ENCODE results near the gene PPM1L. TPM values are rescaled to one million over a fixed set of nuclear protein-coding genes. Genes with fewer than 3 reads are reported as not detected.
"Not testable (repeated sequence)": the region's sequence is repeated elsewhere in the genome, so short reads cannot be mapped to it uniquely, and the experiment has no call there.

The PPM1L gene
- polyA plus RNA-seq (ENCODE audit: insufficient read length in 4 of 4): 1 to 10 TPM; 7.3 to 9.4 (median 8.4) TPM

DNA sequence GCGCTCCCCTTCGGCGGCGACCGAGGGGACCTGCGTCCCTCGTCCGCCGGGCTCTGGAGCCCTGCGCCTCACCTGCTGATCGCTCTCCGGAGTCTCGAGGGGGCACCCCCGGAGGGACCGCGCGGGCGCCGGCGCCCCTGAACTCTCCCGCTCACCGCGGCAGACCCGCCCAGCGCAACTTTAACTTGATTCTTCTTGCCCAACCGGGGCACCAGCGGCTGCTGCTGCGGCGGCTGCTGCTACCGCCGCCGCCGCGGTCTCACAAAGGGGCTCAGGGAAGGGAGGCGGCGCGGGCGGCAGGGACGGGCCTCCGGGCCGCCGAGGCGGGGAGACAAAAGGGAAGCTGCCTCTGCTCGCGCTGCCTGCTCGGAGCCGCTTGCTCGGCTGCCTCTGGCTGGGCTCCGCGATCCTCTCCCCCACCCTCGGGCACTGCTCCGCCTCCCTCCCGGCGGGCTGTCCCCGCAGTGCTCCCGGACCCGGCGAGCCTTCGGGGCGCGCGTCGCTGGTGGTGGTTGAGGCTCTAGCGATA, at the start of gene PPM1L:
Gene PPM1L, plus strand, starts transcription at position 456 of the 529 bp plus-strand sequence.
- peak in 1 of 4 donors; percentile 35 for DNase-seq (ENCODE audit: low read depth in 4 of 4, low spot score in 3 of 4)

DNA sequence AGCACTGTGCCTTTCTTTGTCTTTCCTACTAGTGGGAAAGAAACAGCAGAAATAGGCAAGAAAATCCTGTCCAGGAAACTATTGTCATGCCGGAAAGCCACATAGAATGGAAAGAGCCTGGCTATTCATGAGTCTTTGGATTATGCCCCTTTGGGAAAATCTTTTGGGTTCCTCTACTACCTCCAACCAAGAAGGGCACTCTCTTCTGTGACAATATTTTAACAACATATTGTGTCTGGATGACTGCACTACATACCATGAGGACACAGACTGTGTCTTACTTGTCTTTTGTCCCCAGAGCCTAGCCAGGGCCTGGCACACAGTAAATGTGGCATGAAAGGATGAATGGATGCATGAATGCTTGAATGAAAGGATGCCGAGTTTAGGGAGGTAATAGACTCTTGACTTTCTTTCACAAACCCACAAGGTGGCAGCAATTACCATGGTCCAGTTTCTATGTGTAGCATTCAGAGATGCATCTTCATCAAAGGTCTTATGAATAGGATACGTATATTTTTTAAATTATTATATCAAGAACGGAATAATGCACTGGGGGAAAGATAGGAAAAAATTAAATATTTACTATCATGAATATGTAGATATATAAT, 48.7 kb upstream of the PPM1L start:
- peak in 3 of 4 donors; percentile 8 to 27 (median 22) for DNase-seq (ENCODE audit: low read depth in 4 of 4, low spot score in 3 of 4)

DNA sequence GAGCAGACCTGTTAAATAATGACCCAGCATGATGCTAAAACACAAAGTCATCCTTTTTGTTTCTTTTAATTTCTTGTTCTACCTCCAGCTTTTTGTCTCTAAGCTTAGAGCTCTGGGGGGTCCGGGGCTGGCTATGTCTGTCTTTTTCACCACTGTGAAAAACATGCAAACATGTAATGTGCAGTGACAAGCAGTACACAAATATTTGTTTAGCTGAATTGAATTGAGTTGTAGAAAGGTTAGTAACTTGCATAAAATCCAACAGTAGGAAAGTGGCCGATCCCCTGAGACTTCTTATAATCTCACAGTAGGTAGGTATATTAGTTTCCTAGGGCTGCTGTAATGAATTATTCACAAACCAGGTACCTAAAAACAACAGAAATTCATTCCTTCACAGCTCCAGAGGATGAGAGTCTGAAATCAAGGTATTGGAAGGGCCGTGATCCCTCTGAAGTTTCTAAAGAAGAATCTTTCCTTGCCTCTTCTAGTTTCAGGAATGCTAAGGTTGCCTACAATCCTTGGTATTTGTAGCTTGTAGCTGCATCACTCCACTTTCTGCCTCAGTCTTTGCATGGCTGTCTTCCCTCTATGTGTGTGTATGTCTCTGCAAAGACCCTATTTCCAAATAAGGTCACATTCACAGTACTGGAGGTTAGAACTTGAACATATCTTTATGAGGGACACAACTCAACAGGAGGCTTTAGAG, 46.4 kb upstream of the PPM1L start:
- no peak for DNase-seq (ENCODE audit: low read depth in 4 of 4, low spot score in 3 of 4)

DNA sequence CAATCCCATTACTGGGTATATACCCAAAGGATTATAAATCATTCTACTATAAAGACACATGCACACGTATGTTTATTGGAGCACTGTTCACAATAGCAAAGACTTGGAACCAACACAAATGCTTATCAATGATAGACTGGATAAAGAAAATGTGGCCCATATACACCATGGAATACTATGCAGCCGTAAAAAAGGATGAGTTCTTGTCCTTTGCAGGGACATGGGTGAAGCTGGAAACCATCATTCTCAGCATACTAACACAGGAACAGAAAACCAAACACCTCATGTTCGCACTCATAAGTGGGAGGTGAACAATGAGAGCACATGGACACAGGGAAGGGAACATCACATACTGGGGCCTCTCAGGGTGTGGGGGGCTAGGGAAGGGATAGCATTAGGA, 42.9 kb upstream of the PPM1L start:
- not testable (repeated sequence) for DNase-seq (ENCODE audit: low read depth in 4 of 4, low spot score in 3 of 4)

DNA sequence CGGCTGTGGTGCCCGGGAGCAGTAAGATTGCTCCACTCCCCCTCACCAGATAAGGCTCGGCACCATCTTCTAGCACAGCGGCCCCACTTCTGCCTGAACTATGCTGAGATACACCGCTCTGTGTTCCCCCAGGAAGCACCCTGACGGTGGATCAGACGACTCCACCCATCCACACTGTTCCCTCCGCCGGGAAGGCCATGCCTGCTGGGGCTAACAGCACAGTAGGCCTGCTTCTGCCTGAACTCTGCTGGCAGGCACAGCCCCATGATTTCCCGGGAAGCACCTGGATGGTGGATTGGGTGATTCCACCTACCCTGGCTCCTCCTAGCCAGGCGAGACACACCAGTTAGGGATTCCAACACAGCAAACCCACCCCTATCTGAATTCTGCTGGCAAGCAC, 36.3 kb upstream of the PPM1L start:
- DNase-seq (ENCODE audit: low read depth in 4 of 4, low spot score in 3 of 4): no peak

DNA sequence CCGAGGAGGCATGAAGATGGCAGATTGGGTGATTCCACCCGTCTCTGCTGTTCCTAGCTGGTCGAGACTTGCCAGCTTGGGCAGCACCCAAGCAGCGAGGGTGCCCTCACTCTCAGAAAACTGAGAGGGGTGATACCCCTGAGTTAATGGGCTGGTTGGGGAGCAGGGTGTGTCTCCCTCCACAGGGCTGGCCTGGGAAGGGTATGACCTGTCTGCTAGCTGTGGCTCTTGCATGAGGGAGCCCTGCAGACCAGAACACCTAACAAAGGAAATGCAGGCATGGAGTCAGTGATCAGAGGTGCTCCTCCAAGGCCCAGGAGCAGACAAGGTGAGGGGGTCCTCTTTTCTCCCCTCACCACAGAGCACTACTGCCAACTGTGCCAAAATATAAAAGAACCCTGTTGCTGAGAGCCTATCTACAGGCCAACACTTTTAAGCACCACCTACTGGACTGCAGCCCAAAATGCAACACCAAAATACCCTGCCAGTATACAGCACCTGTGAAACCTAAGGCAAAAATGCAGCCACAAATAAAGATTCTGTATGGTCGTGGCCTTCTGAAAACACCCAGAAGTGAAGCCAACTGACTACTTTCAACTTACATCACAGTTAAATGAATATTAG, 35.8 kb upstream of the PPM1L start:
- DNase-seq (ENCODE audit: low read depth in 4 of 4, low spot score in 3 of 4): no peak

DNA sequence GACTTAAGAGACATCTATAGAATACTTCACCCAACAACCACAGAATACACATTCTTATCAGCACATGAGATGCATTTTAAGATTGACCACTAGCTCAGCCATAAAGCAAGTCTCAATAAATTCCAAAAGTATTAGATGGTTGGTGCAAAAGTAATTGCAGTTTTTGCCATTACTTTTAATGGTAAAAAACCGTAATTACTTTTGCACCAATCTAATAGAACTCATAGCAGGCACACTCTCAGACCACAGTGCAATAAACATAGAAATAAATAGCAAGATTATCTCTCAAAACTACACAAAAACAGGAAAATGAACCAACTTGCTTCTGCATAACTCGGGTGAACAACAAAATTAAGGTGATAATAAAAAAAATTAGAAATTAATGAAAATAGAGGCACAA, 33.7 kb upstream of the PPM1L start:
- DNase-seq (ENCODE audit: low read depth in 4 of 4, low spot score in 3 of 4): no peak

DNA sequence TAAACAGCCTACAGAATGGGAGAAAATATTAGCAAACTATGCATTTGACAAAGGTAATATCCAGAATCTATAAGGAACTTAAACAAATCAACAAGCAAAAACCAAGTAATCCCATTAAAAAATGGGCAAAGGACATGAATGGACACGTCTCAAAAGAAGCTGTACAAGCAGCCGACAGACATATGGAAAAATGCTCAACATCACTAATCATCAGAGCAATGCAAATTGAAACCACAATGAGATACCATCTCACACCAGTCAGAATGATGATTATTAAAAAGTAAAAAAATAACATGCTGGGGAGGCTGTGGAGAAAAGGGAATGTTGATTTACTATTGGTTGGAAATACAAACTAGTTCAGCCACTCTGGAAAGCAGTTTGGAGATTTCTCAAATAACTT, 30.7 kb upstream of the PPM1L start:
- DNase-seq (ENCODE audit: low read depth in 4 of 4, low spot score in 3 of 4): no peak

DNA sequence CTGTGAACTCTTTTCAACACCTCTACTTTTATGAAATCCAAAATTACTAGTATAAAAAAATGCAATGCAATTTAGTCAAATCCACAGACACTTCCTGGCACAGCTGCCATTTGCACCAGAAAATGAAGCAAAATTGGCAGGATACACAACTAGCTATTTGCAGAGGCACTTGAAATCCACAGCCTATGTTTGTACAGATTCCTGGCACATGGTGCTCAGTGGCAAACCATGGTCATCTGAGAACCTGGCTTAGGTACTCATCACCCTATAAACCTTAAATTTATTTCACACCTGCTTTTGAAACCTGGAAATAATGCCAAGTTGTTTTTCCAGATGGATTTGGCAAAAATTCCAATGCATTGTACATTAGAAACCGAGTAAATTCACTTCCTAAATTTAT, 20.2 kb upstream of the PPM1L start:
- no peak for DNase-seq (ENCODE audit: low read depth in 4 of 4, low spot score in 3 of 4)

DNA sequence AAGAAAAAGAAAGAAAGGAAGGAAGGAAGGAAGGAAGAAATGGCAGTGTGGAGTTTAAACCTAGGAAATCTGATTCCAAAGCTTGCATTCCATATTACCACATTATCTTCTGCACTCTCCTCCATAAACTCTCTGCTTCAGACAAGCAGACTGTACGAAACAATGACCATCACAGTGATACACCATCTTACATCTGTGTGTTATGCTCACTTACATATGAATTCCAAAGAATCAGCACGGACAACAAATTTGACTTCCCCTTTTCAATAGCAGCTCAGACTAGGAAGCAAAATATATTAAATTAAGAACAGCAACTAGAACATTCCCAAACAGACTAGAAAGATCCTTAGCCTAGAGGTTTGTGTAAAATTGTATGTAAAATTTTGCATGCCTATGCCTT, 18.0 kb upstream of the PPM1L start:
- DNase-seq (ENCODE audit: low read depth in 4 of 4, low spot score in 3 of 4): no peak

DNA sequence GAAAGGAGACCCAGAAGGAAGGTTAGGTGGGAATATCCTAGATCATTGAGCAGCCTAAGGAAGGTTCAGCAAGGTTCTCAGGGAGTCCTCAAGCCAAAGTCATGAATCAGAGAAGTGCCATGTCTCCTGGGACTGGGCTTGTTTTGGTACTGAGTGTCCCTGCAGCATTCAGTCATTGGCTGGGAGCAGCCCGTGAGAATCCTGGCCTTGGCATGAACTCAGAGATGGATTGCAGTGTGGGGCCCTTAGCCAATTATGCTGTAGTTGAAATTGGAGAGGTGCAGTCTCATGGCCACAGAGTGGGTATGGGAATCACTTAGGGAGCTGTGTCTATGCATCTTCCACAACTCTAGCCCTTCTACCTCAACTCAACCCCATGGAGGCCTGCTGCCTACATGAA, 17.0 kb upstream of the PPM1L start:
- no peak for DNase-seq (ENCODE audit: low read depth in 4 of 4, low spot score in 3 of 4)

DNA sequence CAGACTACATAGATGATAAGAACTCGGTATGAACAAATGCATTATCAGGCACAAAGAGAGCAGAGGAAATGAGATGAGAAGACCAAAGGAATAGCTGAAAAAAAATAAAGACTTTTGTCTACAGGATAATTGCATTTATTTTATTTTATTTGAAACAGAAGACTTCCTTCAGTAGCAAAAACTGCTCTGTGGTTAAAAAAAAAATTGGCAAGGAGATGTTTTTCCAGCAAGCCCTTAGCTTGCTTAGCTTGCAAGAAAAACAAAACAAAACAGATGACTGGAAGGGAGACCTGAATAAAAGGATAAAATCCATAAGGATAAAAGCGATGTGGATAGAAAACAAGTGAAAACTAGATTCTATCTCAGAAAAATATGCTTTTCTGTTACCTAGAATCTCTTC, 9.1 kb upstream of the PPM1L start:
- DNase-seq (ENCODE audit: low read depth in 4 of 4, low spot score in 3 of 4): no peak

DNA sequence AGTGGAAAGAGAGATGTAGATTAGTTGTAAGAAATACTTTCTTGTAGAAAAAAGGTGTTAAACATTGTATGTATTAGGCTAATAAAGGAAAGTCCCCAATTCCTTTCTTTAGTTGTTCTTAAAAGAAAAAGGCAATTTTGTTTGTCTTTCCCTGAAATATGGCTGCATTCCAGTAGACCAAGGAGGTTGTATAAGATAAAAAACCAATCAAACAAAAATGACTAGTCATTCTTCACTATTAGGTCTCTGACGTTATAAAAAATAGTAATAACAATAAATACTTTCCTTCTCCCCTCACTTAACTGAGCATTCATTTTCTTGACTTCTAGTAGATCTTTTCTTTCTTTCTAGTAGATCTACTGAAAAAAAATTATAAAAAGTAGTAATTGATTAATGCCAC, 8.6 kb upstream of the PPM1L start:
- no peak for DNase-seq (ENCODE audit: low read depth in 4 of 4, low spot score in 3 of 4)

DNA sequence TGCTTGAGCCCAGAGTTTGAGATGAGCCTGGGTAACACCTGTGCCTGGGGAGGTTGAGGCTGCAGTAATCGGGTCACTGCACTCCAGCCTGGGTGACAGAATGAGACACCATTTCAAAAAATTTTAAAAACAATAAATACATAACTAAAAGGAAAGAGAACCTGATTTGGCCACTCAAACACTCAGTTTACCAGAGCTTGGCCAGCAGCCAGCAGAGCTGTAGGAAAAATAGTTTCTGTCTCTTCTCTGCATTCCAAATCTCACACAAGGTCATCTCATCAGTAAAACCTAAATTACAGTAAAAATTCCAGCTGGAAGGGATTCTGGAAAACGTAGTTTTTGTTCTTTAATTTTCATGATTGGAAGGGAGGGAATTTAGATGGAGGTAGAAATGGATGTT, 7.8 kb upstream of the PPM1L start:
- no peak for DNase-seq (ENCODE audit: low read depth in 4 of 4, low spot score in 3 of 4)

DNA sequence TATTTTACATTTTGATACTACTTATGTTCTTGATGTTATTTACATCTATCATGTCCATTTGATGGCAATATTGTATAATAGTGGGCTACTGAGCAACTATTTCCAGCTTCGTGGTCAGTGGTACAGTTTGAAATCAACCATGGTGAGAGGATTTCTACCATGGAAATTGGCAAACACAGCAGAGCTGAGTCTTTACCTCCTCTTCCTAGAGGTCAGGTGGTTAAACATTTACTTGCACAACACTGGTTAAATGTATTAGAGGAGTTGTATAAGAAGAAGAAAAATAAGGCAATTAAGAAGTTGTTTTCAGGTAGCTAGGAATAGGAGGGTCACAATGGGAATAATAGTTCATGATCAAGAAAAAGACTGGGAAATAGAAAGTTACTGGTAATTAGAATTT, 7.2 kb upstream of the PPM1L start:
- no peak for DNase-seq (ENCODE audit: low read depth in 4 of 4, low spot score in 3 of 4)

DNA sequence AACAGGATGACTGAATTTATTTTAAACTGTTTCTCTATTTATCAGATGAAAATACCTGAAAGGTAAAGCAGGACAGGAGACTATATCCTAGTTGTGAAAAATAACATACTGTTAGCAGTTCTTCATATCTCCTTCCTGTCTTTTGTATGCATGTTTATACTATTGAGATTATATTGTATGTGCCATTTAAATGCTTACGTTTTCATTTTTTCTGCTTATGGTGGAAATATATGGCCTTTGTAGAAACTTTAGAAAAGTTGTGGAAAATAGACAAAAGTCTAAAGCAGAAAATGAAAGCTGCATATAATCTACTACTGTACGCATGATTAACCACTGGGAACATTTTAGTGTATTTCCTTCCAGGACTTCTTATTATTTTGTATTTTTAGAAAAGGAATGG, 2.1 kb upstream of the PPM1L start:
- no peak for DNase-seq (ENCODE audit: low read depth in 4 of 4, low spot score in 3 of 4)

DNA sequence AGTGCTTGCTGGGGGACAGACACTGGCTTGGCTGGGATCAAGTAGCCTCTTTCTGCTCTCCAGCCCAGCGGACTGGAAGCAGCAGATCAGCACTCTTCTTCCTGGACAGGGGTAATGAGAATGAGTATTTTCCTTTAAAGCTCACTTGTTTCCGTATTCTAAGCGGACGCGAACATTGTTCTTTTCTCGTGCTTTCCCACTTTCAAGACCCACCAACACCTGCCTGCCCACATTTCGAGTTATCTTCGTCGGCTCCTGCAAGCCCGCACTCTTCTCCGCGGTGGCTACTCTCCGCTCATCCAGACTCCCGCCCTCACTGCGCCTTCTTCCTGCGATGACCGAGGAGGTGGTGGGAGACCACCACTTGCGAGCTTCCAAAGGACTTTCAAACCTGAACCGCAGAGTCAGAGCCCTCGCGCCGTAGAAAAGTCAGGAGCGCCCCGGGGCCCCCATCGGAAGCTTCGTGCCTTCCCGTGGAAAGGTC, 1.6 kb upstream of the PPM1L start:
- peak in 2 of 4 donors; percentile 33 to 40 for DNase-seq (ENCODE audit: low read depth in 4 of 4, low spot score in 3 of 4)

DNA sequence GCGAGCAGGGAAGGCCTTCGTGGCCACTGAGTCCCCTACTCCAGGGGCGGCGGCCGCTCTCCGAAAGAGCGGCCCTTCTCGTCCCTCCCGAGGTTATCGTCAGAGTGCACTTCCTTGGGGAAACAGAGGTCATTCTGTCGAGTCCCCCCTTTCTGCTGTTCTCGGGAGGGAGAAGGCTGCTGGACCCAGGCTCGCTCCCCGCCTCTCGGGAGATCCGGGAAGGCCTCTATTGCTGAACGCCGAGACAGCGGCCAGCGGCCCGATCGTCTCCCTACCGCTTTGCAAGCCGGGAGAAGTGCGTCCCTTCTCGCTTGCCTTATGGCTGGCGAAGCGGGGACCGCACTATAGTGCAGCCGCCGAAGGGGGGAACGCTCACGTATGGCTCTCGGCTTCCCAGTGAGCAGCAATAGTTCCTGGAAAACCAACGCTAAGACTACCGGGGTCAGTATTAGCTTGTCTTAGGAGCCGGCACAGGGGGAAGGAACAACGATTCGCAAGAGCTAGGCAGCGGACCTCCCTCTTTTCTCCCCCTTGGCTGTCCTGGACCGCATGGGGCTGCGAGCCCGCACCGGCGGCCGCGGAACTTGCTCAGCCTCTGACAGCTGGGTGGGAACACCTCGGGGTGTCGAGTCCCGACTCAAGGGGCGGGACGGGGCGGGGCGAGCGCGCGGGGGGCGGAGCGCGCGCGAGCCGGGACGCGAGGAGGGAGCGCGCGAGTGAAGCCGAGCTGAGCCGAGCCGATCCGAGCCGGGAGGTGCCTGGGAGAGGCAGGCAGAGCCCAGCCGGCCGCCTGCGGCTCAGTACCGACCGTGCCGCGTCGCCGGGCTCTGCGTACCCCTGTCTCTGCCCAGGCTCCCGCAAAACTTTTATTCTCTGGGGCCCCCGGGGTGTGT, 930 bp upstream of the PPM1L start:
- peak; percentile 85 to 91 (median 86) for DNase-seq (ENCODE audit: low read depth in 4 of 4, low spot score in 3 of 4)

DNA sequence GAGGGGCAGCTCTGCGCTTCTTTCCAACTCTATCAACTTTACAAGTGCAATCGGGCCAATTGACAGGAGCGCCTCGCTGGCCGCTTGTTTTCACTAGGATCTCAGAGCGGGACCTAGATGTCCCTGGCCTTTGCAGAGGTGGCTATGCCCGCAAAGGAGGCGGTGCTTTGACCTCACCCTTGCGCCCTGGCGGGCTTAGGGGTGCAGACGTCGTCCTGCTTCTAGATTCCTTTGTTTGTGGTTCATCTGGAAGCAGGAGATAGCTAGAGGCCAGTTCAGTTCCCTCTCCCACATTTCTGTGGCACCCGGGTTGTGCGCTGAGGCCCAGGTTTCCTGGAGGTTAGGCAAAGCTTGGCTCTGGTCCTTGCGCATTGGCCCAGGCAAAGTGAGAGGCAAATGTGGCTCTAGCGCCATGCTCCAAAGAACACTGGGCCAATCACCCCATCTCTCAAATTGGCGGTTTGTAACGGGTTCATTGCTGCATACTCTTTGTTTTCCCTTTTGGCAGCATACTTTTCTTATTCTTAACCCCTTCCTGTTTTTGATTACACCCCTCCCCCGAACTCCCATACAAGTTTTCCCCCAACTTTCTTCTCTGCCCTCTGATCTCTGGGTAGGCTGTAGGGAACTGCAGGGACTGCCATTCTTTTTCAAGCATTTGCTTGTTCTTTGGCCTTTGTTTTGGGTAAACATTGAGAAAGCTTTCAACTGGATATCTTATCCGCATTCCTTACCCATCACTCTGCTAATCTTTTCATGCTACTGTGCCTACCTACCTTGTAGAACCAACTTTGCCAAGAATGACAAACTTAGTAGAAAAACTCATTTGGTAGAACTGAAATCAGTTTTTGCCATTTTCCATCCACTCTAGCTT, 1.4 kb downstream of the PPM1L start:
- no peak for DNase-seq (ENCODE audit: low read depth in 4 of 4, low spot score in 3 of 4)
